Kidney epithelial cell (primary cell): ENCODE data around the gene N4BP2L2. TPM values are rescaled to one million over a fixed set of nuclear protein-coding genes. Genes with fewer than 3 reads are reported as not detected.
"Not testable (repeated sequence)": the region's sequence is repeated elsewhere in the genome, so short reads cannot be mapped to it uniquely, and the experiment has no call there.

ENCODE experiments used
- DNase-seq: peaks from one replicate; pipeline ENCODE4 v3.0.0-alpha.2; 2010; ENCODE audit warnings: low read depth
- H3K27me3 ChIP-seq: 2 replicates; pipeline ENCODE4 v1.6.0; 2011; ENCODE audit warnings: low read length; ENCODE audit not compliant: control insufficient read depth, insufficient read depth
- H3K36me3 ChIP-seq: 2 replicates; pipeline ENCODE4 v1.5.1; 2011; ENCODE audit warnings: low read length; ENCODE audit not compliant: control insufficient read depth, insufficient read depth
- H3K4me3 ChIP-seq: 2 replicates; pipeline ENCODE4 v1.5.1; 2011; ENCODE audit warnings: low read depth, mild to moderate bottlenecking, control low read depth, low read length
- CTCF ChIP-seq: IDR thresholded peaks from 2 replicates; pipeline ENCODE4 v1.5.1; 2011; ENCODE audit warnings: mild to moderate bottlenecking, moderate library complexity, low read length, control low read depth, inconsistent platforms; ENCODE audit not compliant: insufficient read depth, poor library complexity, severe bottlenecking
- total RNA-seq: library from RNA; depleted of rRNA; stranded (reverse); fragments of >200 nt; gene quantifications from 2 replicates; pipeline ENCODE4 v1.2.3, GENCODE V29; 2015

The N4BP2L2 gene
- total RNA-seq, 1 donor from 2014 or later = 64.1 TPM

- no peak for DNase-seq
- no peaks in the 10 kb centered on the region for H3K36me3 ChIP-seq
- no peak for TF ChIP-seq CTCF
- H3K4me3 ChIP-seq = no peak overlapping the region
- H3K27me3 ChIP-seq = no peaks in the 10 kb centered on the region
Measured at GRCh38 chr13:32582991-32583390, 44.4 kb upstream of the N4BP2L2 start.

DNA sequence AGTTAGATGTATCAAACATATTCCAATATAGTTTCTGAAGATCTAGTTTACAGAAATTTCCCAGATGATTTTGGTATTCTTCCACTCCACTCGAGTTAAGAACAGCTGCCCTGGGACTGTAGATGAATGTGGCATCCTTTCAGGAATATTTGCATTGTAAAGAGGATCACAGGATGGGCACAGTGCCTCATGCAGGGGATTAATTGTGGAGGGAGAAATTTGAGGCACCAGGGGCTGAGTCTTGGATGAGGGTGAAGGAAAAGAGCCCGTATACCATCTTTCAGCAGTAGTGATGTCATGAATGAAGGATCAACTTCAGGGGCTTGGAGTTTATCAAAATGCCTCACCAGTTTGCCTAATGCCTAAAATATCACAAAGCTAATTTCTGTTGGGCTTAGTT is 43.7 kb upstream of the N4BP2L2 start:
- Histone ChIP-seq H3K36me3 (no peaks in the 10 kb centered on the region), H3K27me3 (no peaks in the 10 kb centered on the region), H3K4me3 (no peak overlapping the region)
- TF ChIP-seq CTCF = no peak
- no peak for DNase-seq

DNA sequence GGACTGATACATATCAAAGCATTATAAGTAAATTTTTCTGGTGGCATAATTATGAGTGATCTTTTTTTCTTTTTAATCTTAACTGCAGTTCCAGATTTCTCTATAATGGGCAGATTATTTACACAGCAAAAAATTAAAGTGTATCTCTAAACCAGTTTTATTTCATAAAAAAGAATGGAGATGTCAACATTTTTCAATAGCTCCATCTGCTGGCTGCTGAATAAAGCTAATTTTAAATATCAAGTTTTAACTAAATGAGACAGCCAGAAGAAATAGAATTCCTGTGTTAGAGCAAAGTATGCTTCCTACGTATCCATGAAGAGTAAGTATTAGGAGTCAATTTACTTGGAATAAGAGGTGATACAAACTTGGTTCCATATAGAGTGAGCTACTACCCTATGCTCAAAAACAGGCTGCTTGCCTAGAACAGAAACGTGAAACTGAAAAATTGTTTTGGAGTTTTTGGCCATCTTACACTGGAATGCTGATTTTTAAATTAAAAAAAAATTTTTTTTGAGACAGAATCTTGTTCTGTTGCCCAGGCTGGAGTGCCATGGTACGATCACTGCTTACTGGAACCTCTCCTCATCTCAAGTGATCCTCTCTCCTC is 42.7 kb upstream of the N4BP2L2 start:
- peak; percentile 45 for TF ChIP-seq CTCF
- no peaks in the 10 kb centered on the region for H3K36me3 ChIP-seq

DNA sequence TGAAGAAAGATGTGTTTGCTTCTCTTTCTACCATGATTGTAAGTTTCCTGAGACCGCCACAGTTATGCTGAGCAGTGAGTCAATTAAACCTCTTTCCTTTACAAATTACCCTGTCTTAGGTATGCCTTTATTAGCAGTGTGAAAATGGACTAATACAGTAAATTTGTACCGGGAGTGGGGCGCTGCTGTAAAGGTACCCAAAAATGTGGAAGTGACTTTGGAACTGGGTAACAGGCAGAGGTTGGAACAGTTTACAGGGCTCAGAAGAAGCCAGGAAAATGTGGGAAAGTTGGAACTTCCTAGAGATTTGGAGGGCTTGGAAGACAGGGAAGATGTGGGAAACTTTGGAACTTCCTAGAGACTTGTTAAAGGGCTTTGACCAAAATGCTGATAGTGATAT is 38.4 kb upstream of the N4BP2L2 start:
- Histone ChIP-seq H3K36me3 (no peaks in the 10 kb centered on the region), H3K27me3 (no peaks in the 10 kb centered on the region), H3K4me3 (no peak overlapping the region)
- DNase-seq = no peak
- TF ChIP-seq CTCF = no peak

More for the DNA sequence above, 42.7 kb upstream of the N4BP2L2 start:
- Histone ChIP-seq H3K4me3 (no peak overlapping the region), H3K27me3 (no peaks in the 10 kb centered on the region)
- no peak for DNase-seq

GRCh38 chr13:32575687-32576086 is 37.1 kb upstream of the N4BP2L2 start:
- H3K27me3 ChIP-seq, H3K36me3 ChIP-seq, DNase-seq, H3K4me3 ChIP-seq: not testable (repeated sequence)

DNA sequence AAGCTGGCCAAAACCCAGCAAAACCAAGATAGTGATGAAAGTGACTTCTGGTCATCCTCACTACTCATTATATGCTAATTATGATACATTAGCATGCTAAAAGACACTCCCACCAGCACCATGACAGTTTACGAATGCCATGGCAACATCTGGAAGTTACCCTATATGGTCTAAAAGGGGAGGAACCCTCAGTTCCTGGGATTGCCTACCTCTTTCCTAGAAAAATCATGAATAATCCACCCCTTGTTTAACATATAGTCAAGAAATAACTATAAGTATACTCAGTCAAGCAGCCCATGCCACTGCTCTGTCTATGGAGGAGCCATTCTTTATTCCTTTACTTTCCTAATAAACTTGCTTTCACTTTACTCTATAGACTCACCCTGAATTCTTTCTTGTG is 22.2 kb upstream of the N4BP2L2 start:
- not testable (repeated sequence) for H3K27me3 ChIP-seq, H3K4me3 ChIP-seq

DNA sequence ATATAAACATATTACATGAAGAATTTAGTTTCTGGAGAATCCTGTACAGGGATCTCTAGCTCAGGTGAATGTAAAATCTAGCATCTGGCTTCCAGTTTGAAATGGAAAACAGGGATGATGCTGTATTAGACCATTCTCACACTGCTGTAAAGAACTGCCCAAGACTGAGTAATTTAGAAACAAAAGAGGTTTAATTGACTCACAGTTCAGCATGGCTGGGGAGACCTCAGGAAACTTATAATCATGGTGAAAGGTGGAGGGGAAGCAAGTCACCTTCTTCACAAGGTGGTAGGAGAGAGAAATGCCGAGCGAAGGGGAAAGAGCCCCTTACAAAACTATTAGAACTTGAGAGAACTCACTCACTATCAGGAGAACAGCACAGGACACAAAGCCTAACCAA is 17.0 kb upstream of the N4BP2L2 start:
- H3K27me3 ChIP-seq = no peaks in the 10 kb centered on the region
- H3K4me3 ChIP-seq = no peak overlapping the region
- TF ChIP-seq CTCF = no peak
- DNase-seq = no peak
- no peaks in the 10 kb centered on the region for H3K36me3 ChIP-seq

More for the DNA sequence above, 22.2 kb upstream of the N4BP2L2 start:
- DNase-seq, H3K36me3 ChIP-seq: not testable (repeated sequence)
